OCI-LY1 (cell line): ENCODE measurements around the gene PTPA.

ENCODE experiments used
- EZH2 ChIP-seq: fragments of 200-600 bp; sonication (generic), shearing (Covaris generic); IDR thresholded peaks from 2 replicates; pipeline ENCODE4 v1.8.0; 2017; ENCODE audit warnings: borderline replicate concordance, mixed run types, mild to moderate bottlenecking, antibody characterized with exemption, low read length, moderate library complexity, mixed read lengths
- TF ChIP-seq, protein P1 (sequence below): fragments of 200-600 bp; sonication (generic), shearing (Covaris generic); IDR thresholded peaks from 2 replicates; pipeline ENCODE4 v1.5.1; 2017; ENCODE audit warnings: mild to moderate bottlenecking, antibody characterized with exemption, low read length, moderate library complexity, mixed read lengths

DNA sequence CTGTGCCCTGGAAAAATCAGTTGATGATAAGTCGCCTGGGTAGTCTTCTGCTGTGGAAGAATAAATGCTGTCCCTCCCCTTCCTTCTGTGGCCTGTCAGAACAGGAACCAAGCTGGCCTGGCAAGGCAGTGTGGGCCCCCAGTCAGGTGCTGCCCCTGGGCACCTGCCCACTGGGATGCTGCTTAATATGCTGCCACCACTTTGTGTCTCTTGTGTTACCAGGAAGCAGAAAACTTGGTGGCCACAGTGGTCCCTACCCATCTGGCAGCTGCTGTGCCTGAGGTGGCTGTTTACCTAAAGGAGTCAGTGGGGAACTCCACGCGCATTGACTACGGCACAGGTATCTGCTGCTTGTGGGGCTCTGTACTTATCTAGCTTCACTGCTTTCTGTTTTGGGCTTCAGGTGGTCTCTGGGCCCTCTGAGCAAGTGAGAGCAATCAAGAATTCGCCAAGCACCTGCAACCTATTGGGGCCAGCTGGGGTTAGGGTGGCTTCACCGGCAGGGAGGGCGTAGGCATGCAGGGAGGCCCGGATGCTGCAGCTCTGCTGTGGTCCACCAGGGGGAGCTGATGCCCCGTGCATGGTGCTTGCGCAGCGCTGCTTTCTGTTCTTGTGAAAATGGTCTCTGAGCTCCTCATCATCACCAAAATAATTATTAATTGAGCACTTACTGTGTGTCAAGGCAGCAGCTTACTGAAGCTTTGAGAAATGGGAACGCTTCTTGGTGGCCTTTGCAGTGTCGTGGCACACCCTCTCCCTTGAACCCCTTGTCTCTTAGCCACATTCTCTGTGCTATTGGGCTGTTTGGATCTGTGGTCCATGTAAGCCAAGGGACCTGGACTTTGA is 20.3 kb downstream of the PTPA start:
- TF ChIP-seq, protein P1, sequence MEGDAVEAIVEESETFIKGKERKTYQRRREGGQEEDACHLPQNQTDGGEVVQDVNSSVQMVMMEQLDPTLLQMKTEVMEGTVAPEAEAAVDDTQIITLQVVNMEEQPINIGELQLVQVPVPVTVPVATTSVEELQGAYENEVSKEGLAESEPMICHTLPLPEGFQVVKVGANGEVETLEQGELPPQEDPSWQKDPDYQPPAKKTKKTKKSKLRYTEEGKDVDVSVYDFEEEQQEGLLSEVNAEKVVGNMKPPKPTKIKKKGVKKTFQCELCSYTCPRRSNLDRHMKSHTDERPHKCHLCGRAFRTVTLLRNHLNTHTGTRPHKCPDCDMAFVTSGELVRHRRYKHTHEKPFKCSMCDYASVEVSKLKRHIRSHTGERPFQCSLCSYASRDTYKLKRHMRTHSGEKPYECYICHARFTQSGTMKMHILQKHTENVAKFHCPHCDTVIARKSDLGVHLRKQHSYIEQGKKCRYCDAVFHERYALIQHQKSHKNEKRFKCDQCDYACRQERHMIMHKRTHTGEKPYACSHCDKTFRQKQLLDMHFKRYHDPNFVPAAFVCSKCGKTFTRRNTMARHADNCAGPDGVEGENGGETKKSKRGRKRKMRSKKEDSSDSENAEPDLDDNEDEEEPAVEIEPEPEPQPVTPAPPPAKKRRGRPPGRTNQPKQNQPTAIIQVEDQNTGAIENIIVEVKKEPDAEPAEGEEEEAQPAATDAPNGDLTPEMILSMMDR: peak; percentile 97
- TF ChIP-seq EZH2: no peak
